ENCODE results near the gene FSD2.
"Not testable (repeated sequence)": the region's sequence is repeated elsewhere in the genome, so short reads cannot be mapped to it uniquely, and the experiment has no call there.

Gene FSD2

DNA sequence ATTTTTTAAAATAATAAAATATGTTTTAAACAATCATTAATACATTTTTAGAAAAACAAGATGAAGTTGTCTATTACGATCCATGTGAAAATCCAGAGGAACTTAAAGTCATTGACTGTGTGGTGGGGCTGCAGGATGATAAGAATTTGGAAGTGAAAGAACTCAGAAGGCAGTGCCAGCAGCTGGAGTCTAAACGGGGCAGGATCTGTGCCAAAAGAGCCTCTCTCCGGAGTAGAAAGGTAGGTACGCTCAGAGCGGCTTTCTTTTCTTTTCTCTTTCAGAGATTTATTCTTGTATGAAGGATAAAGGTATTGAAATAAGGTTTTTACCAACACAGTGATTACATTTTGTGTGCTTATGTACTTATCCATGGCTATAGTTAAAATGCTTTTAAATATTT lies 17.2 kb upstream of the FSD2 start:
- Histone ChIP-seq H3K9ac (ENCODE audit: low read length) (no peak overlapping the region), H3K36me3 (replicated peaks; ENCODE audit: low read depth, low read length) (peaks cover 35% of the 10 kb centered on the region), H2AFZ (ENCODE audit: low read depth, low read length) (no peak overlapping the region)

DNA sequence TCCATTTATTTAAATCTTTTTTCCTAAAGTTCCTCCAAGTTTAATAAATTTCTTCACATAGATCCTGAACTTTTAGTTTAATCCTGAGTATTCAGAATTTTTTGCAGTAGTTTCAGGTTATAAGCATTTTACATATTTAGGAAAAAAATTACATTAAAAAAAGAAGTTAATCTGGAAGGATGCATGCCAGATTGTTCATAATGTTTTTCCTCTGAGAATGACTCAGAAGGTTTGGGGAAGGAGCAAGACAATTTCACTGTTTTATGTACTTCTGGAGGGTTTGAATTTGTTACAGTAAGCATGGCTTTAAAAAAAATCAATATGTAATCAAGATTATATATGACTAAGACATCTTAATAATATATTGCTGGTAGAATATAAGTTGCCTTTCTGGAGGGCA lies 16.0 kb upstream of the FSD2 start:
- H3K79me2 ChIP-seq (ENCODE audit: low read length); H3K4me2 ChIP-seq (ENCODE audit: low read length); H3K9ac ChIP-seq (ENCODE audit: low read length); H3K9me3 ChIP-seq (ENCODE audit: insufficient read depth, low read length); H2AFZ ChIP-seq (ENCODE audit: low read depth, low read length); H4K20me1 ChIP-seq (ENCODE audit: insufficient read depth, low read length); H3K4me1 ChIP-seq (ENCODE audit: low read length); H3K27ac ChIP-seq (ENCODE audit: low read length); H3K27me3 ChIP-seq (ENCODE audit: low read depth, low read length); H3K4me3 ChIP-seq (ENCODE audit: low read length): not testable (repeated sequence)
- H3K36me3 ChIP-seq (replicated peaks; ENCODE audit: low read depth, low read length) = peaks cover 38% of the 10 kb centered on the region

More for the DNA sequence above, 17.2 kb upstream of the FSD2 start:
- TF ChIP-seq, protein P1, sequence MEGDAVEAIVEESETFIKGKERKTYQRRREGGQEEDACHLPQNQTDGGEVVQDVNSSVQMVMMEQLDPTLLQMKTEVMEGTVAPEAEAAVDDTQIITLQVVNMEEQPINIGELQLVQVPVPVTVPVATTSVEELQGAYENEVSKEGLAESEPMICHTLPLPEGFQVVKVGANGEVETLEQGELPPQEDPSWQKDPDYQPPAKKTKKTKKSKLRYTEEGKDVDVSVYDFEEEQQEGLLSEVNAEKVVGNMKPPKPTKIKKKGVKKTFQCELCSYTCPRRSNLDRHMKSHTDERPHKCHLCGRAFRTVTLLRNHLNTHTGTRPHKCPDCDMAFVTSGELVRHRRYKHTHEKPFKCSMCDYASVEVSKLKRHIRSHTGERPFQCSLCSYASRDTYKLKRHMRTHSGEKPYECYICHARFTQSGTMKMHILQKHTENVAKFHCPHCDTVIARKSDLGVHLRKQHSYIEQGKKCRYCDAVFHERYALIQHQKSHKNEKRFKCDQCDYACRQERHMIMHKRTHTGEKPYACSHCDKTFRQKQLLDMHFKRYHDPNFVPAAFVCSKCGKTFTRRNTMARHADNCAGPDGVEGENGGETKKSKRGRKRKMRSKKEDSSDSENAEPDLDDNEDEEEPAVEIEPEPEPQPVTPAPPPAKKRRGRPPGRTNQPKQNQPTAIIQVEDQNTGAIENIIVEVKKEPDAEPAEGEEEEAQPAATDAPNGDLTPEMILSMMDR (IDR thresholded peaks at IDR 0.05; ENCODE audit: low read depth, low read length) = no peak
- no peak for TF ChIP-seq EZH2phosphoT487 (IDR thresholded peaks at IDR 0.05; ENCODE audit: low read depth)
- no peaks in the 10 kb centered on the region for H3K9me3 ChIP-seq (ENCODE audit: insufficient read depth, low read length)
- H3K4me3 ChIP-seq (ENCODE audit: low read length) = no peak overlapping the region
- no peaks in the 10 kb centered on the region for H3K79me2 ChIP-seq (ENCODE audit: low read length)
- H4K20me1 ChIP-seq (ENCODE audit: insufficient read depth, low read length) = peaks cover 2% of the 10 kb centered on the region; the same call in 1 of the 2 replicates
- peaks cover 4% of the 10 kb centered on the region for H3K4me1 ChIP-seq (ENCODE audit: low read length)
- H3K27me3 ChIP-seq (ENCODE audit: low read depth, low read length) = no peaks in the 10 kb centered on the region
- H3K4me2 ChIP-seq (ENCODE audit: low read length) = no peak overlapping the region
- no peak overlapping the region for H3K27ac ChIP-seq (ENCODE audit: low read length)

DNA sequence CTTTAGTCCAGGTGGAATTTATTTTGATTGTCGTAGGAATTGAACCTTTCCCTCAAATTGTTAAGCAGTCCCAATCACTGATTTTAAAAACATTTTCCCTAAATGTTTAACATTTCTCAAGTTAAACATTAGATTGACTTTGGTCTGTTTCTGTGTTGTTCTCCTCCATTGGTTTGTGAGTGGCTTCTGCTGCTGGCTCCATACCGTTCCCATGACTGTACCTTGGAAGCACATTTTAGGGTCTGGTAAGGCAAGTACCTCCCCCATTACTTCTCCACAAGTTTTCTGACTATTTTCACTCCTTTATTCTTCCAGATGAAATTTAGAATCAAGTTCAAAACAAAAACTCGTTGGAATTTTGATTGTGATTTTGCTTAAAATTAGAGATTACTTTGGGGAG lies 15.5 kb upstream of the FSD2 start:
- not testable (repeated sequence) for H3K27me3 ChIP-seq (ENCODE audit: low read depth, low read length); H3K4me3 ChIP-seq (ENCODE audit: low read length); H3K79me2 ChIP-seq (ENCODE audit: low read length); H3K9ac ChIP-seq (ENCODE audit: low read length); H4K20me1 ChIP-seq (ENCODE audit: insufficient read depth, low read length); H3K27ac ChIP-seq (ENCODE audit: low read length); H3K9me3 ChIP-seq (ENCODE audit: insufficient read depth, low read length); H3K4me2 ChIP-seq (ENCODE audit: low read length); H3K4me1 ChIP-seq (ENCODE audit: low read length); H2AFZ ChIP-seq (ENCODE audit: low read depth, low read length)
- peaks cover 37% of the 10 kb centered on the region for H3K36me3 ChIP-seq (replicated peaks; ENCODE audit: low read depth, low read length)

DNA sequence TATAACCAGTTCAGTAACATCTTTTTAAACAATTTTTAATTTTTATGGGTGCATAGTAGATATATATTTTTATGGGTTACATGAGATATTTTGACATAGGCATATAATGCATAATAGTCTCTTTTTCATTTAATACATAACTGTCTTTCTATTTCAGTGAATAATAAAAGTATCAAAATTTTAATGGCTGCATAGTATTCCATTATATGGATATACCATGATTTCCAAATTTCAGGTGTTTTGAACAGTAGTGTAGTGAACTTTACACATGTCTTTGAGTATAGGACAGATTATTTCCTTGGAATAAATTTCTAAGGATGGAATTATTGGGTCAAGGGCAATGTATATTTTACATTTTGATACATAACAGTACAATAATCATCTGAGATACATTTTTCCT lies 14.3 kb upstream of the FSD2 start:
- peaks cover 34% of the 10 kb centered on the region for H3K36me3 ChIP-seq (replicated peaks; ENCODE audit: low read depth, low read length)
- no peaks in the 10 kb centered on the region for H3K4me1 ChIP-seq (ENCODE audit: low read length)
- H3K9ac ChIP-seq (ENCODE audit: low read length) = no peak overlapping the region
- no peaks in the 10 kb centered on the region for H3K27me3 ChIP-seq (ENCODE audit: low read depth, low read length)
- H3K79me2 ChIP-seq (ENCODE audit: low read length) = peaks cover 9% of the 10 kb centered on the region; the same call in 1 of the 2 replicates
- peaks cover 13% of the 10 kb centered on the region; the same call in 1 of the 2 replicates for H4K20me1 ChIP-seq (ENCODE audit: insufficient read depth, low read length)
- no peak overlapping the region for H3K27ac ChIP-seq (ENCODE audit: low read length)
- no peak for TF ChIP-seq EZH2phosphoT487 (IDR thresholded peaks at IDR 0.05; ENCODE audit: low read depth)
- TF ChIP-seq, protein P1 (IDR thresholded peaks at IDR 0.05; ENCODE audit: low read depth, low read length) = no peak
- no peaks in the 10 kb centered on the region for H3K9me3 ChIP-seq (ENCODE audit: insufficient read depth, low read length)
- H3K4me2 ChIP-seq (ENCODE audit: low read length) = no peak overlapping the region
- no peak overlapping the region for H2AFZ ChIP-seq (ENCODE audit: low read depth, low read length)
- no peak overlapping the region for H3K4me3 ChIP-seq (ENCODE audit: low read length)

DNA sequence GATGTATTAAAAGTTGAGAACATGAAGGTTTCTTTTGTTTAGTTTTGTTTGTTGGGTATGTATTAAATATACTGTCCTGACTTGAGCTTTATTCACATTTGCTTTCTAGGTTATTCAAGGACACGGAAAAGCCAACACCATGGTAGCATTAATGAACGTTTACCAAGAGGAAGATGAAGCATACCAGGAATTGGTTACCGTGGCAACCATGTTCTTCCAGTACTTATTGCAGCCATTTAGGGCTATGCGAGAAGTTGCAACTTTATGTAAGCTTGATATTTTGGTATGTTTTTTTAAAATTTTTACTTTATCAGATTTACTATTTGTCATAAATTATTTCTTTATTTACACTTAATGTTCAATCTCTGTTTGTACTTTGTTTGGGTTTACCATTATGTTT lies 7.1 kb upstream of the FSD2 start:
- Histone ChIP-seq H3K9ac (ENCODE audit: low read length) (no peak overlapping the region), H3K27me3 (ENCODE audit: low read depth, low read length) (no peaks in the 10 kb centered on the region), H3K9me3 (ENCODE audit: insufficient read depth, low read length) (no peaks in the 10 kb centered on the region), H3K79me2 (ENCODE audit: low read length) (peaks cover 55% of the 10 kb centered on the region), H3K4me3 (ENCODE audit: low read length) (no peak overlapping the region), H3K4me1 (ENCODE audit: low read length) (peaks cover 13% of the 10 kb centered on the region), H3K36me3 (replicated peaks; ENCODE audit: low read depth, low read length) (peaks cover 19% of the 10 kb centered on the region), H3K27ac (ENCODE audit: low read length) (no peak overlapping the region), H4K20me1 (ENCODE audit: insufficient read depth, low read length) (peaks cover 40% of the 10 kb centered on the region), H3K4me2 (ENCODE audit: low read length) (no peak overlapping the region), H2AFZ (ENCODE audit: low read depth, low read length) (no peak overlapping the region)
- TF ChIP-seq, protein P1 (IDR thresholded peaks at IDR 0.05; ENCODE audit: low read depth, low read length) = no peak
- no peak for TF ChIP-seq EZH2phosphoT487 (IDR thresholded peaks at IDR 0.05; ENCODE audit: low read depth)
